Measurements from ENCODE around the gene PLEKHA6. TPM values are rescaled to one million over a fixed set of nuclear protein-coding genes. Genes with fewer than 3 reads are reported as not detected.

Gene PLEKHA6
- total and polyA plus RNA-seq, 2 of the 4 experiments (the other 2 are of a cell fraction): 8.2 to 19.9 TPM

DNA sequence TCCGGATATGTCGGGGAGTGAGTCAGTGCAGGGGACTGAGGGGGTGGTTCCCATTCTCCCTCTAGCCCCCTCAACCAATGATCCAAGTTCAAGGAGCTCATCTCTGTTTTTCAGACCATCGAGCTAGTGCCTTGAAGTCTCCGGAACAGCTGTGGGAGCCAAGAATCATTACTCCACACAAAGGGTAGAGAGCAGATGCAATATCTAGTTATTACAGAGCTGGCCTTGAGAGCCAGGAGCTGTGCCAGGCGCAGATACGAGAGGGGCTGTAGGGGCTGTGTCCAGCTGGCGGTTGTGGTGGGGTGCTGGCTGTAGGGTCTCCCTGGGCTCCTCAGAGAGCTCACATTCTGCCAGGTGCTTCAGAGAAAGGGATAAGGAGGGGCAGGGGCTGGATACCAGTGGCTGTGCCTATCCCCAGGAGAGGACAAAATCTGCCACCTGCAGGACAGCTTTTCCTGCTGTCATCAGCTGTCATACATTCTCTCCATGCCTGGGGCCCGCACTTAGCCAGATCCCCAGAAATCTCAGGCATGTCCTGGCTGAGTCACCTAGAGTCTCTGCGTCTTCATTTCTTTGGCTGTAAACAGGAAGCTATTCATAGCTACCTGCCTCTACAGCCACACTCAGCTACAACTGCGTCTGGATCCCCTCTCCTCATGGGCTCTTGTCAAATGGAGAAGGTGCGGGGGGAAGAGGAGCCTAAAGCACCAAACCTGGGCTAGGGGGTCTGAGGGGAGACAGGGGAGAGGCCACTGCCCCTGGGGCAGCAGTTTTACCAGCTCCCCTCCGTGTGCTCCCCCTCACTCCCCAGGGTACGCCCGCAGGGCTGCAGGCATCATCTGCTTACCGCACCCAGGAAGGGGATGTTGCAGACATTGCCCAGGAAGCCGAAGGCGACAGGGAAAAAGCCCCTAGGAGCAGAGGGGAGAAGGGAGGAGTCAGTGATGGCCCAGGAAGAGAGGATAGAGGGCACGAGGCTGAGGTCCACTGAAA is 161.1 kb downstream of the PLEKHA6 start:
- BruUV-seq (replicated peaks): no TSS peak
- peaks cover 50% of the 10 kb centered on the region for H3K9me1 ChIP-seq (ENCODE audit: insufficient read depth, low read length)
- ATAC-seq (ENCODE audit: low read depth): peak; percentile 82
- H3K36me3 ChIP-seq (ENCODE audit: control insufficient read depth, insufficient read depth, low read length): no peaks in the 10 kb centered on the region
- H3K27me3 ChIP-seq (ENCODE audit: control insufficient read depth, insufficient read depth, low read length): no peaks in the 10 kb centered on the region
- peak overlapping the region; percentile 98 for H3K4ac ChIP-seq (ENCODE audit: low read depth, low read length)
- H2AK9ac ChIP-seq (replicated peaks; ENCODE audit: low read depth, low read length, poor library complexity): peak overlapping the region; percentile 78
- peak overlapping the region; percentile 99 for H2BK120ac ChIP-seq (ENCODE audit: low read depth, low read length)
- peak overlapping the region; percentile 7; the same call in 1 of the 2 replicates for H3K4me2 ChIP-seq (ENCODE audit: low read depth, low read length)
- H3K56ac ChIP-seq (ENCODE audit: extremely low read depth, insufficient read depth, low read length): peak overlapping the region; percentile 50
- H3K27ac ChIP-seq (ENCODE audit: insufficient read depth, low read length): peak overlapping the region; percentile 41; the same call in 1 of the 2 replicates
- no peak overlapping the region for H3K4me3 ChIP-seq (ENCODE audit: insufficient read depth, low read depth, low read length)
- dilution Hi-C loops (cut with HindIII; ENCODE audit: low sequenced_read_pairs, unreplicated experiment) (no loop called here), intact Hi-C loops (cut with micrococcal nuclease) (no loop called here), in situ Hi-C loops (cut with MboI; ENCODE audit: low sequenced_read_pairs) (no loop called here)
- peak overlapping the region; percentile 99 for H3K14ac ChIP-seq (replicated peaks; ENCODE audit: low read depth, low read length)
- H3K79me1 ChIP-seq (ENCODE audit: low read depth in 1 of 2, low read length in 2 of 2): peaks cover 6 to 31% of the 10 kb centered on the region in 2 experiments; a peak in 3 of 4 replicates
- peak overlapping the region; percentile 99 for H2AK5ac ChIP-seq (ENCODE audit: low read depth, low read length)
- CTCF ChIA-PET: interaction anchor here (0.6 to 2.6 kb wide), 10 partner anchors 8 to 327 kb away, joined by 3 to 16 read pairs (median 4); partner anchors contain the start of genes GOLT1A and PLEKHA6
- DNase-seq: peak; percentile 91
- no peaks in the 10 kb centered on the region for H3K9me3 ChIP-seq (ENCODE audit: control insufficient read depth, insufficient read depth, low read length)
- H2BK15ac ChIP-seq (ENCODE audit: low read depth, low read length): peak overlapping the region; percentile 97
- H2BK20ac ChIP-seq (ENCODE audit: low read depth, low read length): peak overlapping the region; percentile 99
- no peaks in the 10 kb centered on the region for H4K20me1 ChIP-seq (ENCODE audit: insufficient read depth, low read length)
- H4K8ac ChIP-seq (ENCODE audit: low read depth in 2 of 2, low read length in 2 of 2): peak overlapping the region; percentile 85 to 92
- H3K18ac ChIP-seq (ENCODE audit: low read depth, low read length): peak overlapping the region; percentile 67; the same call in 1 of the 2 replicates
- no peak overlapping the region; the same call in 1 of the 2 replicates for H3K9ac ChIP-seq (ENCODE audit: low read depth, low read length)
- H2BK5ac ChIP-seq (ENCODE audit: low read depth, low read length, poor library complexity, severe bottlenecking): peak overlapping the region; percentile 92
- H4K91ac ChIP-seq (ENCODE audit: insufficient read depth, low read depth, low read length): peak overlapping the region; percentile 96
- peaks cover 37% of the 10 kb centered on the region for H3K4me1 ChIP-seq (ENCODE audit: control insufficient read depth, insufficient read depth, low read length)
- peak overlapping the region; percentile 85; the same call in 1 of the 2 replicates for H3K23ac ChIP-seq (ENCODE audit: low read depth, low read length)
- H4K5ac ChIP-seq (ENCODE audit: low read depth, low read length): peak overlapping the region; percentile 79; the same call in 1 of the 2 replicates
- POLR2A ChIA-PET (ENCODE audit: unreplicated experiment): interaction anchor here (1.0 kb wide), 1 partner anchor 141 kb away, joined by 3 read pairs; no protein-coding TSS in a partner anchor
- H2AFZ ChIP-seq (replicated peaks; ENCODE audit: low read length, poor library complexity): peak overlapping the region; percentile 80
- WGBS, 2 experiments (ENCODE audit: extremely low coverage in 2 of 2, insufficient read length in 1 of 2): 54% methylated on average over 4 of the region's 18 CpGs; no CpG with 5 or more reads in 1 of the 2 experiments
- TF ChIP-seq FOS (IDR thresholded peaks at IDR 0.05; ENCODE audit: low read depth, low read length) (peak; percentile 79), CEBPB (IDR thresholded peaks at IDR 0.05; ENCODE audit: low read depth, low read length) (no peak), NFE2L2 (IDR thresholded peaks at IDR 0.05; ENCODE audit: low read depth, low read length) (peak; percentile 31; the same call in 1 of the 2 replicates), CHD1 (IDR thresholded peaks at IDR 0.05; ENCODE audit: low read depth, low read length) (no peak), BHLHE40 (IDR thresholded peaks at IDR 0.05; ENCODE audit: low read depth, low read length) (no peak), POLR2A (IDR thresholded peaks at IDR 0.05; ENCODE audit: low read depth, low read length) (no peak), MAZ (IDR thresholded peaks at IDR 0.05; ENCODE audit: borderline replicate concordance, low read depth, low read length) (0 out of 2 replicates have a peak, but pooled peaks have one; percentile 18), RAD21 (IDR thresholded peaks at IDR 0.05; ENCODE audit: low read length) (peak; percentile 31), RCOR1 (IDR thresholded peaks at IDR 0.05; ENCODE audit: insufficient replicate concordance, low read length) (peak; percentile 86), MAFK (IDR thresholded peaks at IDR 0.05; ENCODE audit: low read depth, low read length) (no peak), RFX5 (IDR thresholded peaks at IDR 0.05; ENCODE audit: low read depth, low read length) (no peak), MXI1 (IDR thresholded peaks at IDR 0.05; ENCODE audit: borderline replicate concordance, low read depth, low read length) (peak; percentile 57; the same call in 1 of the 2 replicates)
- TF ChIP-seq, protein P1, sequence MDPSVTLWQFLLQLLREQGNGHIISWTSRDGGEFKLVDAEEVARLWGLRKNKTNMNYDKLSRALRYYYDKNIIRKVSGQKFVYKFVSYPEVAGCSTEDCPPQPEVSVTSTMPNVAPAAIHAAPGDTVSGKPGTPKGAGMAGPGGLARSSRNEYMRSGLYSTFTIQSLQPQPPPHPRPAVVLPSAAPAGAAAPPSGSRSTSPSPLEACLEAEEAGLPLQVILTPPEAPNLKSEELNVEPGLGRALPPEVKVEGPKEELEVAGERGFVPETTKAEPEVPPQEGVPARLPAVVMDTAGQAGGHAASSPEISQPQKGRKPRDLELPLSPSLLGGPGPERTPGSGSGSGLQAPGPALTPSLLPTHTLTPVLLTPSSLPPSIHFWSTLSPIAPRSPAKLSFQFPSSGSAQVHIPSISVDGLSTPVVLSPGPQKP (IDR thresholded peaks at IDR 0.05; ENCODE audit: borderline replicate concordance, low read depth, low read length): no peak
- TF ChIP-seq, protein P2, sequence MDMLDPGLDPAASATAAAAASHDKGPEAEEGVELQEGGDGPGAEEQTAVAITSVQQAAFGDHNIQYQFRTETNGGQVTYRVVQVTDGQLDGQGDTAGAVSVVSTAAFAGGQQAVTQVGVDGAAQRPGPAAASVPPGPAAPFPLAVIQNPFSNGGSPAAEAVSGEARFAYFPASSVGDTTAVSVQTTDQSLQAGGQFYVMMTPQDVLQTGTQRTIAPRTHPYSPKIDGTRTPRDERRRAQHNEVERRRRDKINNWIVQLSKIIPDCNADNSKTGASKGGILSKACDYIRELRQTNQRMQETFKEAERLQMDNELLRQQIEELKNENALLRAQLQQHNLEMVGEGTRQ (IDR thresholded peaks at IDR 0.05; ENCODE audit: low read depth, low read length): no peak

All from IMR-90 (cell line).